GM19035 (cell line): ENCODE data around the gene PREX1.

Experiments
- ATAC-seq: cut with Tn5 transposase; IDR thresholded peaks from one replicate; pipeline ENCODE4 v1.9.1; 2021; ENCODE audit not compliant: unreplicated experiment

PREX1 gene

DNA sequence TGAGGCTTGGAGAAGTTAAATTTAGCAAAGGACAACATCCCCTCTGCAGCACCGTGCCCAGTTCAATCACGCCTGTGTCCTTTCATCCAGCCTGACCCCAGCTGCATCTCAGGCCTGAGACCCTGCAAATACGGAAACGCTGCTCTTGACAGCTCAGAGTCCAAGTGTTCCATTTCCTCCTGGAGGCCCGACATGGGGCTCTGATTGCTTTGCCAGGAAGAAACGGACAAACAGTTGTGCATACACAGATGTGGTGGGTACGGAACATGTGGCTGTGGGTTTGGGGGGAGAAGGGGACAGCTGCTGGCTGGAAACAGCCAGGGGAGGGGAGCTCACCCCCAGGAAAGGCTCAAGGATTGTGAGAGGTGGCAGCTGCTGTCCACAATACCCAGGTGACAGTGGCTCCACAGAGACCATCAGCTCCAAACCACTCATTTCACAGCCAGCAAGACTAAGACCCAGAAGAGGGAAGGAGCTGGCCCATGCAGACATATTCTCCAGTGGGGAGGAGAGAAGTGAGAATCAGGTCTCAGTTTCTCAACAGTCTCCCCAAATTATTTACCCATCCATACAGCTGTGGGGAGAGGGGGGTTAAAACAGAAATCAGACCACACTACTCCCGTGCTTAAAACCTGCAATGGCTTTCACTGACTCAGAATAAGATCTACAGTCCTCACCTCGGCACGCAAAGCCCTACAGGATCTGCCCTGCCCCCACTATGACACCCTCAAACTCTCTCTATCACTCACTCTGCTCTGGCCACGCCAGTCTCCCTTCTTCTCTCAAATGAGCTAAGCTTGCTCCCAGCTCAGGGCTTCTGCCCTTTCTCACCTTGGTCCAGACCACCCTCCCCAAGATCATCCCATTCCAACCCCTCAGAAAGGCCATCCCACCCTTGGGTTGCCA, 89.1 kb downstream of the PREX1 start:
- ATAC-seq, result peak; percentile 54

DNA sequence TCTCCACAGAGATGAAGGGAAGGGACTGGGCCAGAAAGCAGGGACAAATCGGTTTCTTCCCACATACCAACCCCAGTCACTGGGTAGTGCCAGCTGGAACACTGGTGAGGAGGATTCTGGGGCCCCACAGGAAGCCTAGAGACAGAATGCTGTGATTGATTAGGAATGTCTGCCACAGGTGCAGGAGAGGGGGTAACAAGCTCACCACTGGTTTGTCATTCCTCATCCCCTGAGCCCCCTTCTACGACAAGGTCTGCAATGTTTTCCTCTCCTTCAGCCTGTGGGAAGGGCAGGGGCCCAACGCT, 89.8 kb downstream of the PREX1 start:
- no peak for ATAC-seq

DNA sequence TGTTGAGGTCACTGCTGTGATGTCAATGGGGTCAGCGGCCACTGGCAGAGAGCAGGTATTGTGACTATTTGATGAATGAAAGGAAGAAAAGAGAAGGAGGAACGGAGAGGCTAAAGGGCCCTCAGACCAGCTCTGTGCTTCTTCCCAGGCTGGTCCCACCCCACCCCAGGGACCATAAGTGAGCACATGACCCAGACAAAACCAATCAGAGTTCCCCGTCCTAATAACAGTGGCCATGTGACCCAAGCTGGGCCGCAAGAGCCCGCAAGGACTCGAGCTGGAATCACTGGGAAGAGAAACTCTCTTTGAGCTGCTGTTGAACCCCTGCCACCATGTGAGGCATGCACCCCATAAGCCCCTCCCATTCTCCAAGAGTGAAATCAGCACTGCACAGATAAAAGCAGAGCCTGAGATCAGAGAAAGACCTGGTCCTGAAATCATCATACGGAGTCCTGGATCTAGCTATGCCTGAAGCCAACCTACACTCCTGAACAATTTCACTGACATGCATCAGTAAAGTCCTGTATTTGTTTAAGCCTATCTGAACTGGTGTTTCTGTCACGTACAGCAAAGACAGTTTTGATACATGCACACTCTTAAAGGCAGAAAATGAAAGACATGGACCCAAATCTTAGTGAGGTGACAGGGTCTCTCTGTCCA, 90.2 kb downstream of the PREX1 start:
- ATAC-seq, result no peak

- no peak for ATAC-seq
Observed at GRCh38 chr20:48736636-48737035, 91.2 kb downstream of the PREX1 start.

DNA sequence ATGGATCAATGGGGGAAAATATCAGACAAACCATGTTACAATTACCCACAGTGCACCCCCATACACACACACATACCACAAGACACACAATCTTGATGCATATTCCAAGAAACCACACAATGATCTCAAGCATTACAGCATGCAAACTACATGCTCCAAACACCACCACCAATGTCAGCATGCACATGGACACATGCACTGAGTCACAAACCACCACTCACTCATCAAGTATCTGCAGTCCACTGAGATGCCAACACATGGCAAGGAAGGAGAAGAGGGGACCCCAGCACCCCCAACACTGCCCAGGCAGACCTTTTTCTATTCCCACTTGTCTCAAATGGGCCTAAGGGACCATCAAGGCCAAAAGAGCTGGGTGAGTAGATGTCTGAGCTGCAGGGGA, 91.6 kb downstream of the PREX1 start:
- no peak for ATAC-seq

DNA sequence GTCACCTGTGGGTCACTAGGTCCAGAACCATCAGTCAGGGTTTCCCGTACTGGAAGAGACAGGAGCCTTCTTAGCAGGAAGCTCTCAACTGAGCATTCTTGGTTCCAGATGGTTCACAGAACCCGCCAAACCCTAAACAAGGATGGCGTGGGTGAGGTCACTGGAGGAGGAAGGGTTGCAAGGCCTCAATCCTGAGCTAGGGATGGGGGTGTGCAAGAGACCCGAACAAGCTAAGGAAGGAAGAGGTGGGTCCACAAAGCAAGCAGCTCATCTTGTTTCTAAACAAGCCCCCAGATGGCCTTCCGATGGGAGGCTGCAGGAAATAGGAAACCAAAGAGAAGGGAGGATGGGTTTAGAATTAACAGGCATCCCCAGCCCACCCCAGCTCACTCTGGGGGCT, 92.7 kb downstream of the PREX1 start:
- no peak for ATAC-seq

GRCh38 chr20:48734104-48734749, 93.6 kb downstream of the PREX1 start:
- no peak for ATAC-seq

GRCh38 chr20:48733296-48733790, 94.5 kb downstream of the PREX1 start:
- no peak for ATAC-seq

GRCh38 chr20:48732081-48732829, 95.5 kb downstream of the PREX1 start:
- ATAC-seq, result no peak

GRCh38 chr20:48731536-48731935, 96.3 kb downstream of the PREX1 start:
- ATAC-seq, result no peak

- no peak for ATAC-seq
Observed at GRCh38 chr20:48730977-48731376, 96.8 kb downstream of the PREX1 start.

GRCh38 chr20:48729538-48729937, 98.3 kb downstream of the PREX1 start:
- ATAC-seq, result no peak

DNA sequence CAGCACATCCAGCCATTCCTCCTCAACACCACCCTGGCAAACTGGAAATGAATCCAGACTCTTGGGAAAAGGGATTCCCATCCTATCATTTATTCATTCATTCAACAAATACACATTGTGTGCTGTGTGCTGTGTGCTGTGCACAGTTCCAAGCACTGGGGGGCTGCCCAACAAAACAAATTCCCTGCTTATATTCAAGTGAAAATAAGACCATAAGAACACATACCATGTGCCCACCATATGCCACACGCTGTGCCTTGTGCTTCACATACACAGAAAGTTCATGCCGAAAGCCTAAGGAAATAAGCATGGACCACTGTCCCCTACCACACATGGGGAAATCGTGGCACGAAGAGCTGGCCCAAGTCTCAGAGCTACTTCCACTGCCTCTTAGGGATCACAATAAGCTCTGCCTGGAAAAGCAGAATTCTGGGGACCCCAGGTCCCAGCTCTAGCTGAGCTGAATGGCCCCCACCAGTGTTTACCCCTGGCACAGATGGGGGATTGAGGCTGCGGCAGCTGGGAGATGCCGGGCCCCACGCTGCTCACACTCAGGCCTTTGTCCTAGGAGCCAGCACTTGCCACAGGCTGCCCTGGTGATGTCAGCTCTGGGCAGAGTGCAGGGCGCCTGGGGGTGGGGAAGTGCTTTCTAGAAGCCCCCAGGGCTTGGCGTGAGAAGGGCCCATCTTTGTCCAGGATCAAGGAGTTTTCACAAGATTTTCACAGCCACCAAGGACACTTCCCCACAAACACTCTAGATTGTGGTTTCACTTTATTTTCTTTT, 99.6 kb downstream of the PREX1 start:
- no peak for ATAC-seq

- no peak for ATAC-seq
Observed at GRCh38 chr20:48727226-48727625, 100.6 kb downstream of the PREX1 start.

DNA sequence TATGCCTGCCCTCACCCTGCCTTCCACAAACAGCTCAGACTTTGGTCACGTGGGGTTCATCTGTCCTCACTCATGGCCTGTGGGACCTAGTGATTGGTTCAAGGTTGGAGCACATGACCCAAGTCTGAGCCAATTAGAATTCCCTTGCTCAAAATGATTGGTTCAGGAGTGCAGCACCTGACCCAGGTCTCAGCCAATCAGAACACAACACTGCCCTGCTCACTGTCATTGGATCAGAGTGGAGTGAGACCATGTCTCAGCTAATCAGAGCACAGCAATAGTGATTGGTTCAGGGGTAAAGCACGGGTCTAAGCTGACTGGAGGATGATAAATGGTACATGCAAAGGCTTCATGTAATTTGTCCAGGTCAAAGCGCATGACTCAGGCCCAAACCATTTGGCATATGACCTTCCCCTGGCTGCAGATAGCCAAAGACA, 102.2 kb downstream of the PREX1 start:
- ATAC-seq, result no peak

- ATAC-seq, result no peak
Observed at GRCh38 chr20:48724891-48725554, 102.8 kb downstream of the PREX1 start.

DNA sequence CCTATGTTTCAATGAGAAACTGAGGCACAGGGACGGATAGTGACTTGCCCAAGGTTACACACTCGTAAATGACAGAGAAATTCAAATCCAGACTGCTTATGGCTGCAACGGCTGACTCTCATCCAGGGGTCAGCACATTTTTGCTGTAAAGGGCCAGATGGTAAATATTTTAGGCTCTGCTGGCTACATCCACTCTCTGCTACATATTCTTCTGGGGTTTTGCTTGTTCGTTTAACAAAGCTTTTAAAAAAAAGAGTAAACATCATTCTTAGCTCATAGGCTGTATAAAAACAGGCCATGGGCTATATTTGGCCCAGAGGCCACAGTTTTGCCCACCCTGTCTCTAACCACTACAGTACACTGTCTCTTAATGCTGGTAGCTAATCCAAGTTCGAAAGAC, 103.4 kb downstream of the PREX1 start:
- no peak for ATAC-seq

GRCh38 chr20:48723308-48724264, 104.2 kb downstream of the PREX1 start:
- no peak for ATAC-seq

- ATAC-seq, result no peak
Observed at GRCh38 chr20:48722737-48723191, 105.0 kb downstream of the PREX1 start.
